LHCN-M2 (cell line): ENCODE measurements around the gene PPM1F. TPM values are rescaled to one million over a fixed set of nuclear protein-coding genes. Genes with fewer than 3 reads are reported as not detected.

Source experiments
- DNase-seq: peaks from one replicate; pipeline ENCODE4 v3.0.0-alpha.2; 2012; ENCODE audit warnings: low read depth
- total RNA-seq: library from RNA; depleted of rRNA; stranded (reverse); fragments of >200 nt; gene quantifications from 2 replicates; pipeline ENCODE4 v1.2.3, GENCODE V29; 2014

PPM1F gene
- total RNA-seq, 1 experiment from 2014 or later: 184 TPM

DNA sequence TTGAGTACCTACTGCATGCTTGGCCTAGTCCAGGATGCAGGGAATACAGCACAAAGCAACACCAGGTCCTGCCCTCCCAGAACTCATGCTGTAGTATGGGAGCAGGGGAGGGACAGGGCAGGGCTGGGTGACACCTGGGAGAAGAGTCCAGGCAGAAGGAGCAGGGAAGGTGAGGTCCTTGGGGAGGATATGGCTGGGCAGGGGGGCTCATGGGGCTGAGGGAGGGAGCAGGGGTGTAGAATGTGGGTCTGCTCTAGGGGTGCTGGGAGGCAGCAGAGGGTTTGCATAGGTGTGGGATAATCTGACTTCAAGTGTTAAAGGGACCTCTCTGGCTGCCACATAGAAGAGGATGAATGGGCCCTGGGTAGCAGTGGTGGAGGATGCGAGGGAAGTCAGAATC is 25.2 kb upstream of the PPM1F start:
- DNase-seq: no peak

GRCh38 chr22:21975854-21976345 is 23.3 kb upstream of the PPM1F start:
- DNase-seq: no peak

GRCh38 chr22:21975273-21975672 is 22.6 kb upstream of the PPM1F start:
- DNase-seq: no peak

GRCh38 chr22:21974058-21974649 is 21.5 kb upstream of the PPM1F start:
- DNase-seq: no peak

DNA sequence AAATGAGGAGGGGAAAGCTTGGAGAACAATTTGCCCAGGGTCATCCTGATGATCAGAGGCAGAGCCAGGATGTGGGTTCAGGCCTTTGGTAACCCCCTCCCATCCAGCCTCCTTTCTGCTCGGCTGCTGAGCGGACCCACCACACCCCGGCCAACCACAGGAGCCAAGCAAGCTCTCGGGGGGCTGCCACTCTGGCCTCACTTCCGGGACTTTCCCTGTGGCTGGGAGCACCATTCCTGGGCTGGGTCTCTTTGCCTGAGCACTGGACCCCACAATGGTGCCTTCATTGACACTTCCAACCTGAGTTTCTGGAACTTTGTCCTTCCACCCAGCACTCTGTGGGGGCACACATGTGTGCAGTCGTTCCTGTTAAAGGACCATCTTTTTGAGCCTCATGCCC is 20.2 kb upstream of the PPM1F start:
- DNase-seq: no peak

DNA sequence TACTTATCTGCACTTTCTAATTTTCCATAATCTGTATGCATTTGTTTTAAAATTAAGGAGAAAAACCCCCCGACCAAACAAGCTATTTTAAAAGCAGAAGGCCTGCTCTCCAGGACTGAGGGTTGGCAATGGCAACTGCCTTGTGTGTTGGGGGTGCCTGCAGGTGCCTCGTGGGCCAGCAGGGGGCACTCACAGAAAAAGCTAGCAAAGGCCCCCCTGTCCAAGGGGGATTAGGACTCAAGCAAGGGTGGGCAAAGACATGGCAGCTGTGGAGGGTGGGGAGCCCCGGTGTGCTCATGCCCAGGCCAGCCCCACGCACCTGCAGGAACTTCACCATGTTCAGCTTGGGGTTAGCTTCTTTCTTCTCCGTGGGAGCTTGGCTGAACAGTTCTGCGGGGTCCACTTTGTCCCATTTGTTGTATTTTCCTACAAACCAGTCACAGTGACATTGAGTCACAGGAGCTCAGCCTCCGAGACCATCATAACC is 19.7 kb upstream of the PPM1F start:
- no peak for DNase-seq

- no peak for DNase-seq
Observed at GRCh38 chr22:21971858-21972275, 19.2 kb upstream of the PPM1F start.

DNA sequence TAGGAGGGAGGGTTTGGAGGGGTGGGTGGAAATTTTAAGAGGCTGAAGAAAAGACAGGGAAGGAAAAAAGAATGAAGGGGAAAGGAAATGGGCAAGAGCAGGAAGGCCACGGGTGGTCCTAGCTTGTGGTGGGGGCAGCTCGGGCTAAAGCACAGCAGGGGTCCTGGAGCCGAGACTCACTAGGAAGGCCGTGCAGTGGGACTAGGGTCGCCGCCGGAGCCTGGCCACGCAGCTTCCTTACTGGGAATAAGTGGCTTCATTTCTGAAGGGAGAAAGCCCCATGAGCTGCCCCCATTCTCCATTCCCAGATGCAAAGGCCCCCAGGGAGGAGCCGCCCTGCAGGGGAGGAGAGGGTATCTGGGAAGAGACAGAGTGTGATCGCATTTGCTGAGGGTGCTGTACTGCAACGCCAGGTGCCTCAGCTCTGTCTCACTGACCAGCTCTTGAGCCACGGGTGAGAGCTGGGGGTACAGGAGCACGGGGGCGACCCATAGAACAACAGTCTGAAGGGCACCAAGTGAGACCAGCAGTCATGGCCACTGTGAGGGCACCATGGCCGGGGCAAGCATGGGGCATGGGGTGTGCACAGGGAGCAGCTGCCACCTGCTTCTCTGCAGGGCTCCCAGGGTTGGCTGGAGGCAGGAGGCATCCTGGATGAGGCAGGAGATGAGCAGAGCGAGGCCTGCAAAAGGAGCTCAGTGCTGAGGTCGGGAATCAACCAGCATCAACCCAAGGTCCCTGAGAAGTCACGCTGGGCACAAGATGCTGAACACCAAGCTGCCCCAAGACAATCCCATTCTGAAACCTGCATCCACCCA is 18.4 kb upstream of the PPM1F start:
- DNase-seq: no peak

DNA sequence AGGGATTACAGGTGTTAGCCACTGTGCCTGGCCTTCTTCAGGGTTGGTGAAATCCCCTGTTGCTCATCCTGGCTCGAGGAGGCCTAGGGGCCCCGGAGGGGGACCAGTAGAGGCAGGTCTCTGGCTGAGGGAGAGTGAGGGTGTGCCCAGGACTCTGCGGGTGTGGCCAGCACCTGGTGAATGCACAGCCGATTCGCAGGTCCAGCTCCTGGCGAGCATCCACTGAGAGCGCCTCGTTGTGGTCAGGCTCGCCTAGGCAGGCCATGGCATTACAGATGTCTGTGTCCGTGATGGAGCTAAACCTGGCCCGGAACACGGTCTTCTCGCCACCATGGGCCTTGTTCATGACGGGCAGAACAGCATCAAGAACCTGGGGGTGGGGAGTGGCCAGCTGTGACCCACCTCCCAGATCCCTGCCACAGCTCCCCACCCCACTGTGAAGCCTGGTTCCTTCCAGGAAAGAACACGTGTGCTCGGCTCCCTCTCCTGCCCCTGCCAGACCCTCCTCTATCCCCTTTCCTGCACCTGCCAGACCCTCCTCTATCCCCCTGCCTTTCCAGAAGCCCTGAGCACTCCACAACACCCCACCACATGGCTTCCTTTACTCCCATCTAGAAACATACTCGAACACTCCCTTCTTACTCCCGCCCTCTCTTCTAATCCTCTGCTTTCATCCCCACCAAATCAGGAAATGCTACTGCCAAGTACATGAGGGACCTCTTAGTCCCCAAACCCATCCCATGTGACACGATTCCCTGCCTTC is 17.6 kb upstream of the PPM1F start:
- DNase-seq: no peak

DNA sequence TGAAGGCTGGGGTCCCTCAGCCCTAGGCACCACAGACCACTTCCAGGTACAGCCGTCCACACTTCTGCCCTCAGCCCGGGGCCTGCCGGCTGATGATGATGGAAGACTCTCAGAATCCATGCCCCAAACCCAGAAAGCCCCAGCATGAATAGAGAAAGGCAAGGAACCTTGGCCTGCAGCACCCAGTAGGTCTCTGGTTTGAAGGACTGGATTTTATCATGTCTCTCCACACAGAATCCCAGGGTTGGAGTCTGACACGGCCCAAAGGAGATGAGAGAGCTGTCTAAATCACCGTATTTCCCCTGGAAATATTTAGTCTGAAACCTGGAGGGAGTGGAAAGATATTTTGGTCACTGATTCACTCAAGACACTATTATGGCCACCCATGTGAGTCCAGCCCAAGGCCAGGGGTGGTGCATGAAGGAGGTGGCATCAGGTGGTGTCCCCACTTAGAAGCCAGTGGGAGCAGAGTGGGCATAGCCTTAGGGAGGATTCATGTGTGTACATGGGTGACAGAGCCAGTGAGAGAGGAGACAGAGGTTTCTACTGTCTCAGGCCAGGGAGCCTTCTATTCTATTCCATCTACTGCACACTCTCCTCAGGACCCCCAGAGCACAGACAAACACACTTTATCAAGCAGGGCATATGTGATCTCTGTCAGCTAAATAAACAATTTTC is 15.9 kb upstream of the PPM1F start:
- DNase-seq: no peak

GRCh38 chr22:21967693-21968271 is 15.1 kb upstream of the PPM1F start:
- no peak for DNase-seq

DNA sequence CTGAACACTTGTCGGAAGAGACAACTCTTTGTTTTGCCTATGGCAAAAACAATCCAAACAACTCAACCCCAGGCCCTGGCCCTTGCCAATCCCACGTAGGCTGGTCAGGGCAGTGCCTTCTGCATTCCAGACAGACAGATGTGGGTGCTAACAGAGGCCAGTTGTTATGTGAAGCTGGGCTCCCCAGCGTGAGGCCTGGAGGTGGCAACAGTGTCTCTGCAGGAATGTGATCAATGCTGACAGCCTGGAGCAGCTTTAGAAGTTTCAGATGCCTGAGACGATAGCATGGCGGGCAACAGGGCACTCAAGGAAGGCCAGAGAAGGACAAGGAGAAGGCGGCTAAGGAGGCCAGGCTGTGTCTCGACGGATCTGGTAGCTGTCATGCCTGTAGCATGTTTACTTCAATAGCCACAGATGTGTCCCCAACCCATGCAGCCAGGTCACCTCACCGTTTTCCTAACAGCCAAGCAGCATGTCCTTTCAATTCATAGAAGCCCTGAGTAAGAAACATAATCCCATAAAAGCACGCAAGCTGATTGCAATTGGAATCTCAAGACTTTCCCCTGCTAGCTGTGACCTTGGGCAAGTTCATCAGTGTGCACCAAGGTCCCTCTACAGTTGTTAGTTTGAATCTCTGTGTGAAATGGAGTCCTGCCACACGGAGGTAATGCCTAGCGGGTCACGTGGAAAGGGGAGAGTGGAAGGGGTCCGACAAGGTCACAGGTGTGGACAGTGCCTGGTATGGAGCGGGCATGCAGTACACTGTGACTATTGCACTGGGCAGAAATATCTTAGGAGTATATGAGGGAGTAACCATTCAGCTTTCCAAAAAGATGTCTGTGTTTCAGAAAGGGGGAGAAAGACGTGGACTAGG is 14.2 kb upstream of the PPM1F start:
- DNase-seq: no peak

GRCh38 chr22:21965762-21966288 is 13.2 kb upstream of the PPM1F start:
- no peak for DNase-seq

- DNase-seq: no peak
Observed at GRCh38 chr22:21964918-21965484, 12.4 kb upstream of the PPM1F start.

- no peak for DNase-seq
Observed at GRCh38 chr22:21964234-21964633, 11.6 kb upstream of the PPM1F start.

- no peak for DNase-seq
Observed at GRCh38 chr22:21963790-21964211, 11.2 kb upstream of the PPM1F start.

- no peak for DNase-seq
Observed at GRCh38 chr22:21963286-21963685, 10.6 kb upstream of the PPM1F start.

GRCh38 chr22:21962655-21962949 is 10.0 kb upstream of the PPM1F start:
- DNase-seq: no peak

GRCh38 chr22:21961886-21962654 is 9.4 kb upstream of the PPM1F start:
- peak; percentile 54 for DNase-seq
